SK-N-DZ (cell line): ENCODE measurements around the gene MBOAT7. TPM values are rescaled to one million over a fixed set of nuclear protein-coding genes. Genes with fewer than 3 reads are reported as not detected.
"Not testable (repeated sequence)": the region's sequence is repeated elsewhere in the genome, so short reads cannot be mapped to it uniquely, and the experiment has no call there.

ENCODE experiments used
- DNase-seq: peaks from one replicate; pipeline ENCODE4 v3.0.0-alpha.2; 2015; ENCODE audit warnings: low spot score
- polyA plus RNA-seq, 2 experiments: library from polyadenylated mRNA; depleted of rRNA; stranded (reverse); fragments of >200 nt; gene quantifications; 2 replicates each; pipeline ENCODE4 v1.2.3, GENCODE V29; 2014

Gene MBOAT7, protein sequence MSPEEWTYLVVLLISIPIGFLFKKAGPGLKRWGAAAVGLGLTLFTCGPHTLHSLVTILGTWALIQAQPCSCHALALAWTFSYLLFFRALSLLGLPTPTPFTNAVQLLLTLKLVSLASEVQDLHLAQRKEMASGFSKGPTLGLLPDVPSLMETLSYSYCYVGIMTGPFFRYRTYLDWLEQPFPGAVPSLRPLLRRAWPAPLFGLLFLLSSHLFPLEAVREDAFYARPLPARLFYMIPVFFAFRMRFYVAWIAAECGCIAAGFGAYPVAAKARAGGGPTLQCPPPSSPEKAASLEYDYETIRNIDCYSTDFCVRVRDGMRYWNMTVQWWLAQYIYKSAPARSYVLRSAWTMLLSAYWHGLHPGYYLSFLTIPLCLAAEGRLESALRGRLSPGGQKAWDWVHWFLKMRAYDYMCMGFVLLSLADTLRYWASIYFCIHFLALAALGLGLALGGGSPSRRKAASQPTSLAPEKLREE
- 33.2 and 61.2 TPM in 2 replicates for polyA plus RNA-seq (2014; cell fraction: cytosol; rRNA removed)
- 35.2 and 35.3 TPM in 2 replicates for polyA plus RNA-seq (2014; cell fraction: nucleus; rRNA removed)

GRCh38 chr19:54189145-54189734, at the start of gene MBOAT7:
Gene MBOAT7, minus strand, starts transcription at chr19:54189580. Its CDS starts 1,072 bp downstream, at chr19:54188508.
- DNase-seq = no peak

- no peak for DNase-seq
Observed at GRCh38 chr19:54233941-54234340, 44.6 kb upstream of the MBOAT7 start.

DNA sequence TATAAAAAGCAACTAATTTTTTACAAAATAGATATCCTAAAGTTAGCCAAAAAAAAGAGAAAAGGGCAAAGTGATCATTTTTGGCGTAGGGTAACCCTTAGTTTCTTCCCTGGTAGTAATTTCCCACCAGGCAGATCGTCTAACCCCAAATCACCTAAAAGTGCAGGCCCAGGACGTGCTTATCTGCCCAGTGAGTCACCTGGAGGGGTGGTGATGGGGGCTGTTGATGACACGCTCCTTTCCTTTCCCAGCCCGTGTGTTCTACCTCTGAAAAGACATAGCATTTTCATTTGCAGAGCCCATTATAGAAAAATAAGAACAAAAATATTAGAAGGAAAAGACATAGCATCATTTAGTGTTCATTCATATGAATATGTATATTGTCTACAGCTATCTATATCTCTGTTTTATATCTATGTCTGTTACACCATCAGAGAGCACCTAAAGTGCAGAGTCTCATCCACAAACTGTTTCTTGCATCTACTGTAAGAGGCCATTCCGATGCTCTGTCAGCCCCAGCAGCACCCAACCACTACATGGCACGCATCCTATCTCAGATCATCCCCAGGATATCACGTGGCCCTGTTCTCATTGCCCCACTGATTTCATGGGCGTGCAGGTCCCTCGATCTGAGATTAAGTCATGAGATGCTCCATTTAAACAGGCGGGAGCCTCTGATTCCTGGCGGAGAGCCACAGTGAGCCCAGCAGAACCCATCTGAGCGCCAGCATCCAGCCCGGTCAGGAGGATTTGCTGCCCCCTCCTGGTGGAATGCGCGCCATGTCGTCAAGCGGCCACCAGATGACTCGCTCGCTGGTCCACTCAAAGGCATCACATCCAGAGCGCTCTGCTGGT, 41.9 kb upstream of the MBOAT7 start:
- DNase-seq = peak; percentile 60

DNA sequence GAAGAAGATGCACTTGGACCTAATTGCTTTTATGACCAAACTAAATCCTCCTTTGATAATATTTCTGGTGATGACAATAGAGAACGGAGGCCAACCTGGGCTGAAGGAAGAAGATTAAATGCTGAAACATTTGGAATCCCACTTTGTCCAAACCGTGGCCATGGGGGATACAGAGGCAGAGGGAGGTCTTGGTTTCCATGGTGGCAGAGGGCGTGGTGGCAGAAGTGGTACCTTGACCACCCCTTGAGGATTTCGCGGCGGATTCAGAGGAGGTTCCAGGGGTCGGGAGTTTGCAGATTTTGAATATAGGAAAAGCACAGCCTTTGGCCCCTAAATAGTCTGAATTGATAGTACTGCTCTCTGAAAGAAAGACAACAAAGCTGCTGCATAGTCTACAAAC, 40.7 kb upstream of the MBOAT7 start:
- DNase-seq = no peak

DNA sequence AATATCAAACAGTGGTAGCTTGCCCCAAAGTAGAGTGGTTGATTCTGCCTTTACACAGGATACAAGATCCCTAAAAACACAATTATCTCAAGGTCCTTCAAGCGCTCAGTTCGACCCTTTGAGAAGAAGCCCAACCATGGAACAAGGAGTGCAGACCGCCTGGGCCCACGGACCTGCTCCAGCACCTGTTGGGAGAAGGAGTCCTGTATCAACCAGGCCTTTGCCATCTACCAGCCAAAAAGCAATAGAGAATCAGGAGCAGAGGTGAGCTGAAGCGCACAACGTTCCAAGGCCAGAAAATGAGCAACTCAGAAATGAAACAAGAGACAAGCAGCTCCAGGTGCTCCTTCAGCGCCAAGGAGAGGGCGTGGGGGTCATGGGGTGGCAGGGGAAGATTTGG, 39.8 kb upstream of the MBOAT7 start:
- no peak for DNase-seq

DNA sequence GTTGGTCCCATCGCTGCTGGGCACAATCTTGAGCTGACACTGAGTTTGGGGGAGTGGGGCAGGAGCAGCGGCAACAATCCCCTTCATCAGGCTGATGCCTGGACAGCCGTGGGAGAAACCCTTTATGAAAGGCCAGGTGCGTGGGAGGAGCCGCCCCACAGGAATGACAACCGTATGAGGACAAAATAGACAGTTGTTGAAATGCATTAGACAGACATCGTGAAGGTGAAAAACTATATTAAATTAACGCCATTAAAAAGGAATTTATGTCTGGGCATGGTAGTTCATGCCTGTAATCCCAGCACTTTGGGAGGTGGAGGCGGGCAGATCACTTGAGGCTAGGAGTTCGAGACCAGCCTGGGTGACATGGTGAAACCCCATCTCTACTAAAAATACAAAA, 35.2 kb upstream of the MBOAT7 start:
- not testable (repeated sequence) for DNase-seq

DNA sequence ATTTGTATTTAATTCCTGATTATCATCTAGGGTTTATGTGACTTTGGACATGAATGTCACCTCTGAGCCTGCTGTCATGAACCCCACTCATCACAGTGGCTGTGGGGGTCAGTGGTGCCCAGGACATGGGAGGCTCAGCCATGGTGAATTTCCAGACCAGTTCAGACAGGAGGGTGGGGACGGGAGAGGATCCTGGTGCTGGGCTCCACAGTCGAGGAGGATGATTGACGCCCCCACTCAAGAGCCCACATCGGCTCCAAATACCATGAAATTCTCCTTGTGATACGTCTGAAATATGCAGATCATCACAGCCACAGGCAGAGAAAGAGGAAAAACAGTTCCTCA, 34.5 kb upstream of the MBOAT7 start:
- not testable (repeated sequence) for DNase-seq

- not testable (repeated sequence) for DNase-seq
Observed at GRCh38 chr19:54223277-54223936, 34.0 kb upstream of the MBOAT7 start.

GRCh38 chr19:54222474-54223276, 33.3 kb upstream of the MBOAT7 start, which contains the start of gene LILRB3:
Gene LILRB3, minus strand, starts transcription at chr19:54223007. Its CDS starts 31 bp downstream, at chr19:54222976.
- DNase-seq = not testable (repeated sequence)

- not testable (repeated sequence) for DNase-seq
Observed at GRCh38 chr19:54221947-54222346, 32.6 kb upstream of the MBOAT7 start.

- not testable (repeated sequence) for DNase-seq
Observed at GRCh38 chr19:54219702-54220101, 30.3 kb upstream of the MBOAT7 start.

DNA sequence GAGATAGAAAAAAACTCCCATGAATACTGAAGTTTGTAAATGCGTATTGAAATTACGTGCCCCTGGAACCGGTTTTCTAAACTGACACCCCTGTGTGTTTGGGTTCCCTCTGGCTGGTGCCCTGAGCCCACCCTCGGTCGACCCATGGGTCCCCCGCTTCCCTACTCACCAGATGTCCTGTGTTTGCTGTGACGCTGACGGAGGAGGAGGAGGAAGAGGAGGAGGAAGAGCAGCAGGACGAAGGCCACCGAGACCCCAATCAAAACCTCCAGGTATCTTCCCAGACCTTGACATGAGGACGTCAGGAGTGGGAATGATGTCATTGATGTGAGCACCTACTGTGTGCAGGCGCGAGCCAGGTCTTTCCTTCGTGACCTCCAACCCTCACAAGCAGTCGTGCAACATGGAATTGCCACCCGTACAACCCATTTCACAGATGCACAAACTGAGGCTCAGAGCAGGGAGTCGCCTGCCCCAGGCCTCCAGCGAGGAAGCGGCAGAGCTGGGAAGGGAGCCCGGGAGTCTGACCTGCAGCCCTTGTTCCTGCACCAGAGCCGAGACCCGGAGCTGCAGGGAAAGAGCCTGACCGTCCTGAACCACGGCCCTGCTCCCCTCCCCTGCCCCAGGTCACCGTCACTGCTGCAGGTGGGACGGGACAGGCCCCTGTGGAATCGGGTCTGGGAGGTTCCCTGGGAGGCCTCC, 29.7 kb upstream of the MBOAT7 start:
- no peak for DNase-seq

GRCh38 chr19:54218259-54218658, 28.9 kb upstream of the MBOAT7 start:
- DNase-seq = no peak

DNA sequence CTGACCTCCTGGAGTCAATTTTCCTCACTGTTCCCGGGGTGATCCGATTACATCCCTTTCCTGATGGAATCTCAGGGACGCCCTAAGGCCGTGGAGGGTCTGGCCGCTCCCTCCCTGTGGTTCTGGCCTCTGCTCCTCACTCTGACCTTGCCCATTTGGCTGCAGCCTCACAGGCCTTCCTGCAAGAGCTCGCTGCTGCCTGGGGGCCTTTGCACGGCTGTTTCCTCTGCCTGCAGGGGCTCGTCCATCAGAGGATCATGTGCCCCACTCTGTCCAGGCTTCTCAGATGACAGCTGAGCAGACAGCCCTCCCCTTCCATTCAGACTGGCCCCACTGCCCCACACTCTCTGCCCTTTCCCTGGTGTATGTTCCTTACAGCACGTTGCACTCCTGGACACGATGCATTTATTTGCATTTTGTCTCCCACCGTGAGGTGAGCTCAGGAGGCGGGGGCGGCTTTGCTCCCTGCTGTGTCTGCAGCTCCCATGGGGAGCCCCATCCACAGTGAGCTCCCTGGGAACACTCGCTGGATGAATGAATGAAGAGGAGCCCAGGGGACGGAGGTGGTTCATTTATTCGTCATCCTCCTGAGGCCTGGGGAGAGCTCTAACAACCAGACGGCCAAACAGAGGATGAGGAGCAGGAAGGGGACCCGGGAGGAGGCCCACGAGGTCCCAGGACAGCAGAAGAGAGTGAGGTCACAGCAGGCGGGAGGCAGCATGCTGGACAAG, 28.3 kb upstream of the MBOAT7 start:
- not testable (repeated sequence) for DNase-seq

DNA sequence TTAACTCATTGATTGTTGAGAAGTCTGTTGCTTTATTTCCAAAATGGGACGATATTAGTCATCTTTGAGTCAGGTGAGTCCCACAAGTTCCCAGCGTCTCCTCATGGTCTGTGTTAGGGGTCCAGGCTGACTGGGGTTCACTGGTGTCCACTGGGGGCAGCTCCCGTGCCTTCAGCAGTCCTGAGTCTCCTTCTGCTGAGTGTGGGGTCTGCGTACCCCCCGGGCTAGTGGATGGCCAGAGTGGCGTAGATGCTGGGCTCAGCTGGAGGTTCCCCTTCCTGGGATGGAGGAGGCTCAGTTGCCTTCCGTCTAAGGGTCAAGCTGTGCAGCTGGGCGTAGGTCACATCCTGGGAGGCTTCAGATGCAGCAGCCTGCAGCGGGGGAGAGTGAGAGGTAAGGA, 27.5 kb upstream of the MBOAT7 start:
- DNase-seq = no peak

DNA sequence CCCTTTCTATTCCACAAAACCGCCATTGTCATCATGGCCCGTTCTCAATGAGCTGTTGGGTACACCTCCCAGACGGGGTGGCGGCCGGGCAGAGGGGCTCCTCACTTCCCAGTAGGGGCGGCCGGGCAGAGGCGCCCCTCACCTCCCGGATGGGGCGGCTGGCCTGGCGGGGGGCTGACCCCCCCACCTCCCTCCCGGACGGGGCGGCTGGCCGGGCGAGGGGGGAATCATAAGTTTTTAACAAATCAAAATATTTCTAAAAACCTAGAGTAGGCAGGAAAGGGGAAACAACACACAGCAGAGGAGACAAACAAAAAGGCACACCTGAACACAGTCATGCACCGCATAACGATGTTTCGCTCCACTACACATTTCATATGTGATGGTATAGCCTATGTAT, 25.4 kb upstream of the MBOAT7 start:
- not testable (repeated sequence) for DNase-seq

GRCh38 chr19:54214217-54214616, 24.8 kb upstream of the MBOAT7 start:
- DNase-seq = not testable (repeated sequence)

GRCh38 chr19:54211235-54211634, 21.9 kb upstream of the MBOAT7 start:
- DNase-seq = no peak
